C4-2B (cell line): ENCODE data around the gene BICRA.

Source experiments
- H3K27ac ChIP-seq: fragments of 450-650 bp; 2 replicates; pipeline ENCODE4 v1.5.1; 2017
- CTCF ChIP-seq: fragments of 450-650 bp; conservative IDR thresholded peaks from 2 replicates; pipeline ENCODE4 v1.5.1; 2017; ENCODE audit warnings: mild to moderate bottlenecking
- ZFX ChIP-seq: fragments of 450-650 bp; IDR thresholded peaks from 2 replicates; pipeline ENCODE4 v1.6.1; 2017

BICRA gene

GRCh38 chr19:47674548-47674947 lies 65.6 kb downstream of the BICRA start:
- TF ChIP-seq ZFX (no peak), CTCF (no peak)
- no peak overlapping the region for H3K27ac ChIP-seq

GRCh38 chr19:47675271-47675670 lies 66.3 kb downstream of the BICRA start:
- H3K27ac ChIP-seq, result no peak overlapping the region
- no peak for TF ChIP-seq CTCF
- no peak for TF ChIP-seq ZFX

- H3K27ac ChIP-seq, result no peak overlapping the region
- no peak for TF ChIP-seq ZFX
- no peak for TF ChIP-seq CTCF
Observed at GRCh38 chr19:47675859-47676258, 66.9 kb downstream of the BICRA start.

GRCh38 chr19:47676811-47677210 lies 67.9 kb downstream of the BICRA start:
- H3K27ac ChIP-seq, result no peak overlapping the region
- TF ChIP-seq CTCF (no peak), ZFX (no peak)

GRCh38 chr19:47679251-47679900 lies 70.4 kb downstream of the BICRA start:
- no peak for TF ChIP-seq CTCF
- no peak for TF ChIP-seq ZFX
- no peak overlapping the region for H3K27ac ChIP-seq

GRCh38 chr19:47679922-47680857 lies 71.3 kb downstream of the BICRA start:
- no peak overlapping the region for H3K27ac ChIP-seq
- no peak for TF ChIP-seq CTCF
- no peak for TF ChIP-seq ZFX

GRCh38 chr19:47680858-47681332 lies 72.0 kb downstream of the BICRA start:
- H3K27ac ChIP-seq, result no peak overlapping the region
- TF ChIP-seq ZFX (no peak), CTCF (no peak)
